GM21723 (cell line): ENCODE data around the gene ECHS1.
A peak's percentile ranks its signal among the peaks of the same experiment; 100 is the strongest.
"Not testable (repeated sequence)": the region's sequence is repeated elsewhere in the genome, so short reads cannot be mapped to it uniquely, and the experiment has no call there.

ENCODE experiments used
- ATAC-seq: cut with Tn5 transposase; IDR thresholded peaks from one replicate; pipeline ENCODE4 v1.9.1; 2021; ENCODE audit warnings: mild to moderate bottlenecking, moderate library complexity; ENCODE audit not compliant: unreplicated experiment

ECHS1 gene

GRCh38 chr10:133373174-133374090, at the start of gene ECHS1:
ECHS1 (minus strand) TSS chr10:133373354; CDS start chr10:133373333, 21 bp downstream.
- peak; percentile 97 for ATAC-seq

- no peak for ATAC-seq
These were observed 49.2 kb upstream of the ECHS1 start for GRCh38 chr10:133422223-133422806.

GRCh38 chr10:133421336-133422222, 48.4 kb upstream of the ECHS1 start:
- ATAC-seq = no peak

GRCh38 chr10:133420579-133420978, 47.4 kb upstream of the ECHS1 start:
- no peak for ATAC-seq

- ATAC-seq = no peak
These were observed 46.9 kb upstream of the ECHS1 start for GRCh38 chr10:133420028-133420427.

GRCh38 chr10:133419211-133419950, 46.2 kb upstream of the ECHS1 start:
- no peak for ATAC-seq

GRCh38 chr10:133418289-133418993, 45.3 kb upstream of the ECHS1 start:
- ATAC-seq = no peak

- ATAC-seq = no peak
These were observed 42.6 kb upstream of the ECHS1 start for GRCh38 chr10:133415752-133416151.

- ATAC-seq = not testable (repeated sequence)
These were observed 41.2 kb upstream of the ECHS1 start for GRCh38 chr10:133414401-133414800.

GRCh38 chr10:133412381-133412711, 39.2 kb upstream of the ECHS1 start:
- no peak for ATAC-seq

- ATAC-seq = no peak
These were observed 38.6 kb upstream of the ECHS1 start for GRCh38 chr10:133411523-133412380.

- ATAC-seq = peak; percentile 51
These were observed 32.8 kb upstream of the ECHS1 start for GRCh38 chr10:133405844-133406527.

- no peak for ATAC-seq
These were observed 32.1 kb upstream of the ECHS1 start for GRCh38 chr10:133405272-133405671.

GRCh38 chr10:133403784-133404183, 30.6 kb upstream of the ECHS1 start:
- no peak for ATAC-seq

- no peak for ATAC-seq
These were observed 30.2 kb upstream of the ECHS1 start for GRCh38 chr10:133403359-133403758.

- ATAC-seq = no peak
These were observed 29.0 kb upstream of the ECHS1 start for GRCh38 chr10:133401981-133402725.

- ATAC-seq = peak; percentile 8
These were observed 28.3 kb upstream of the ECHS1 start for GRCh38 chr10:133401500-133401899.
